Right forelimb (tissue), 1 donor: ENCODE data around the gene OPRM1.
"Not testable (repeated sequence)": the region's sequence is repeated elsewhere in the genome, so short reads cannot be mapped to it uniquely, and the experiment has no call there.

Experiments
- DNase-seq: peaks from one replicate; pipeline ENCODE4 v3.0.0-alpha.2; 2018

The OPRM1 gene

GRCh38 chr6:154156135-154156896 is 117.3 kb downstream of the OPRM1 start:
- no peak for DNase-seq

GRCh38 chr6:154157082-154157481 is 118.0 kb downstream of the OPRM1 start:
- no peak for DNase-seq

GRCh38 chr6:154157706-154158105 is 118.7 kb downstream of the OPRM1 start:
- DNase-seq, result no peak

- no peak for DNase-seq
Observed at GRCh38 chr6:154159126-154159525, 120.1 kb downstream of the OPRM1 start.

- DNase-seq, result no peak
Observed at GRCh38 chr6:154161689-154162088, 122.6 kb downstream of the OPRM1 start.

GRCh38 chr6:154164397-154164796 is 125.4 kb downstream of the OPRM1 start:
- peak; percentile 86 for DNase-seq

GRCh38 chr6:154165478-154165877 is 126.4 kb downstream of the OPRM1 start:
- DNase-seq, result no peak

- no peak for DNase-seq
Observed at GRCh38 chr6:154166140-154166539, 127.1 kb downstream of the OPRM1 start.

GRCh38 chr6:154167126-154167525 is 128.1 kb downstream of the OPRM1 start:
- no peak for DNase-seq

- DNase-seq, result no peak
Observed at GRCh38 chr6:154169193-154169847, 130.3 kb downstream of the OPRM1 start.

- no peak for DNase-seq
Observed at GRCh38 chr6:154170106-154170505, 131.1 kb downstream of the OPRM1 start.

GRCh38 chr6:154172393-154172792 is 133.4 kb downstream of the OPRM1 start:
- DNase-seq, result not testable (repeated sequence)

GRCh38 chr6:154179434-154179833 is 140.4 kb downstream of the OPRM1 start:
- no peak for DNase-seq

- DNase-seq, result no peak
Observed at GRCh38 chr6:154187203-154187602, 148.2 kb downstream of the OPRM1 start.

- no peak for DNase-seq
Observed at GRCh38 chr6:154187714-154188113, 148.7 kb downstream of the OPRM1 start.

GRCh38 chr6:154196333-154196885 is 157.4 kb downstream of the OPRM1 start:
- DNase-seq, result no peak

GRCh38 chr6:154197196-154197860 is 158.3 kb downstream of the OPRM1 start:
- no peak for DNase-seq

GRCh38 chr6:154201688-154202087 is 162.6 kb downstream of the OPRM1 start:
- not testable (repeated sequence) for DNase-seq

- no peak for DNase-seq
Observed at GRCh38 chr6:154202339-154202738, 163.3 kb downstream of the OPRM1 start.

GRCh38 chr6:154202958-154203357 is 163.9 kb downstream of the OPRM1 start:
- no peak for DNase-seq

GRCh38 chr6:154206141-154206540 is 167.1 kb downstream of the OPRM1 start:
- no peak for DNase-seq

GRCh38 chr6:154206996-154207395 is 168.0 kb downstream of the OPRM1 start:
- no peak for DNase-seq

GRCh38 chr6:154209555-154209954 is 170.5 kb downstream of the OPRM1 start:
- no peak for DNase-seq

GRCh38 chr6:154210678-154211077 is 171.6 kb downstream of the OPRM1 start:
- DNase-seq, result no peak
